Measurements from ENCODE around the gene HMHB1. TPM values are rescaled to one million over a fixed set of nuclear protein-coding genes. Genes with fewer than 3 reads are reported as not detected.
A peak's percentile ranks its signal among the peaks of the same experiment; 100 is the strongest.

HMHB1 gene
- total RNA-seq (2014; rRNA removed; shearing (Covaris generic)): not detected in 2 replicates

GRCh38 chr5:143812085-143812705 lies at the start of gene HMHB1:
TSS of gene HMHB1 (plus strand) at chr5:143812161.
- DNase-seq: peak; percentile 34 to 65
- no peaks in the 10 kb centered on the region for H3K27me3 ChIP-seq
- no peaks in the 10 kb centered on the region for H3K36me3 ChIP-seq
- H3K4me3 ChIP-seq: no peak within 1 kb of the TSS; the same call in 1 of the 2 replicates
- no peak within 1 kb of the TSS for H3K27ac ChIP-seq
- H3K4me1 ChIP-seq: peaks cover 7% of the 10 kb centered on the region; the same call in 1 of the 2 replicates
- no peaks in the 10 kb centered on the region; the same call in 1 of the 2 replicates for H3K9me3 ChIP-seq (replicated peaks)

GRCh38 chr5:143762636-143763220 lies 49.2 kb upstream of the HMHB1 start:
- no peaks in the 10 kb centered on the region for H3K36me3 ChIP-seq
- no peaks in the 10 kb centered on the region for H3K9me3 ChIP-seq (replicated peaks)
- DNase-seq: no peak
- H3K4me1 ChIP-seq: no peaks in the 10 kb centered on the region
- H3K27ac ChIP-seq: no peak overlapping the region
- no peaks in the 10 kb centered on the region for H3K27me3 ChIP-seq
- H3K4me3 ChIP-seq: no peak overlapping the region

GRCh38 chr5:143767162-143767561 lies 44.8 kb upstream of the HMHB1 start:
- H3K36me3 ChIP-seq: no peaks in the 10 kb centered on the region
- H3K4me1 ChIP-seq: no peaks in the 10 kb centered on the region
- no peak overlapping the region for H3K4me3 ChIP-seq
- no peak overlapping the region for H3K27ac ChIP-seq
- no peaks in the 10 kb centered on the region for H3K9me3 ChIP-seq (replicated peaks)
- no peak for DNase-seq
- no peaks in the 10 kb centered on the region for H3K27me3 ChIP-seq

DNA sequence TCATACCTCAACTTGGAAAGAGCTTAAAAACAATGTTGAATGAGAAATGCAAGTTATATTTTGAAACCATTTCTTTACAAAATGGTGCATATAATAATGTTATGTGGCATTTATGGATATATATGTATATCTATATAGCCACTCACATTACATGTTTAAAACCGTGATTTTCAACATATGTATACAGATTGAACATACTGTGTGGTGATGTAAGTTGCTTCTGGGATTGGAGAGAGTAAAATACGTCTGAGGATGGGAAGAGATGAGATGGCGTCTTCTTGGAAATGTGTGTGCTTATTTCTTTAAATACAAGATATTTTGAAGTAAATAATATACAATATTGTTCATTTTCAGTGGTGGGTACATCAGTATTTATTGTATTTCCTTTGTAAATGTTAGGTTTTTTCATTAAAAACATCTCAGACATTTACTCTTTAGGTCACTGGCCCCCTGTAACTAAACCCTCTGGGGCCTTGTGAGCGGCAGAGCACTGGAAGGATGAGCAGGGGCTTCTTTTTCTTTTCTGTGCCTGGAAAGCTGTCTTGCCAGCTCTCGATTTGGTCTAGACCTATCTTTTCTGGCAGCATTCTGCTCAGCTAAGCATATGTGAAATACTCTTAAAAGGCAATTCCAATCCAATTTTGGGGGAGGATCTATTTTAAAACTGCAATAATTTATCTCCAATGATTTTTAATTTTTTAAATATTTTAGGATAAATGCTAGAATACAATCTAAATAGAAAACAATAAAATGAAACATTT lies 42.8 kb upstream of the HMHB1 start:
- H3K36me3 ChIP-seq: no peaks in the 10 kb centered on the region
- H3K4me3 ChIP-seq: no peak overlapping the region
- H3K4me1 ChIP-seq: no peaks in the 10 kb centered on the region
- no peaks in the 10 kb centered on the region for H3K27me3 ChIP-seq
- no peak for DNase-seq
- H3K27ac ChIP-seq: no peak overlapping the region
- no peaks in the 10 kb centered on the region for H3K9me3 ChIP-seq (replicated peaks)

- H3K27ac ChIP-seq: no peak overlapping the region
- no peaks in the 10 kb centered on the region for H3K9me3 ChIP-seq (replicated peaks)
- no peaks in the 10 kb centered on the region for H3K36me3 ChIP-seq
- H3K4me3 ChIP-seq: no peak overlapping the region
- H3K4me1 ChIP-seq: no peaks in the 10 kb centered on the region
- DNase-seq: no peak
- no peaks in the 10 kb centered on the region for H3K27me3 ChIP-seq
These were observed 41.5 kb upstream of the HMHB1 start for GRCh38 chr5:143770450-143770849.

DNA sequence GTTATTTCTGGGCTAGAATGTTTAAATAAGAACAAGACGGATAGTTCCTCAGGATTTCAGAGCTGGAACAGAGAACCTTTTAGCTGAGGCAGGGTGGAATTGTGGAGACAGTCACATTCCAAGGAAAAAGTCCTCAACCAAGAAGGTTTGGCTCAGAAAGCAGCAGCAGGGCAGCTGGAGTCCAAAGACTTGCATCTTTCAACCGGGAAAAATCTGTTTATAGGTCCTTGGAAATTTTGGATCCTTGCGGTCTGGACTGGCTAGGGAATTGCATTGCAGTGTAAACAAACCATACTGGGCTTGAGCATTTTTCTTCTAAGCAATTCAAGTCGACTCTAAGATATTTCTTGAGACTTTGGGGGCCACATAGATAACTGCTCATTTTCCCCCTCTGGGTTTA lies 40.8 kb upstream of the HMHB1 start:
- Histone ChIP-seq H3K27ac (no peak overlapping the region), H3K4me1 (no peaks in the 10 kb centered on the region), H3K9me3 (replicated peaks) (no peaks in the 10 kb centered on the region), H3K4me3 (no peak overlapping the region), H3K27me3 (no peaks in the 10 kb centered on the region), H3K36me3 (no peaks in the 10 kb centered on the region)
- no peak for DNase-seq

- Histone ChIP-seq H3K4me1 (no peaks in the 10 kb centered on the region), H3K9me3 (replicated peaks) (no peaks in the 10 kb centered on the region), H3K27ac (no peak overlapping the region), H3K27me3 (no peaks in the 10 kb centered on the region), H3K4me3 (no peak overlapping the region), H3K36me3 (no peaks in the 10 kb centered on the region)
- no peak for DNase-seq
These were observed 40.4 kb upstream of the HMHB1 start for GRCh38 chr5:143771602-143772001.

- Histone ChIP-seq H3K4me1 (no peaks in the 10 kb centered on the region), H3K36me3 (no peaks in the 10 kb centered on the region), H3K4me3 (no peak overlapping the region), H3K27me3 (no peaks in the 10 kb centered on the region), H3K9me3 (replicated peaks) (no peaks in the 10 kb centered on the region), H3K27ac (no peak overlapping the region)
- DNase-seq: no peak
These were observed 39.3 kb upstream of the HMHB1 start for GRCh38 chr5:143772621-143773020.

DNA sequence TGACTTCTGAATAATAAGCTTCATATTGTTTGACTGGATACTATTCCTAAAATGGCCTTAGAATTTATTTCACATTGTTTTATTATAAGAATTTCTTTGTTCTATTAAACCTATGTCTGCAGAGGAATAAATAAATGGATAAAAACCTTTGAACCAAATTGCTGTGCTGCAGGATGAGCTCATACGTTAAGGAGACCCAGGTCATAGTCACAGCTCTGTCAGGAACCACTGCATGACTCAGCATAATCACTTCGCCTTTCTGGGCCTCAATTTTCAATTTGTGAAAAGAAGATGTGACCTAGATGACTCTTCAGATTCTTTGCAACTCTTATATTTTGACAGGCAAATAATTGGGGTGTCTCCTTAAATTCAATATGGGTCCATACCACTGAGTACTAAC lies 36.7 kb upstream of the HMHB1 start:
- H3K4me1 ChIP-seq: no peaks in the 10 kb centered on the region
- no peaks in the 10 kb centered on the region for H3K27me3 ChIP-seq
- H3K36me3 ChIP-seq: no peaks in the 10 kb centered on the region
- no peak for DNase-seq
- H3K9me3 ChIP-seq (replicated peaks): no peaks in the 10 kb centered on the region
- H3K4me3 ChIP-seq: no peak overlapping the region
- H3K27ac ChIP-seq: no peak overlapping the region

- no peak overlapping the region for H3K4me3 ChIP-seq
- no peaks in the 10 kb centered on the region for H3K36me3 ChIP-seq
- no peaks in the 10 kb centered on the region for H3K27me3 ChIP-seq
- DNase-seq: no peak
- no peaks in the 10 kb centered on the region for H3K9me3 ChIP-seq (replicated peaks)
- H3K27ac ChIP-seq: no peak overlapping the region
- no peaks in the 10 kb centered on the region for H3K4me1 ChIP-seq
These were observed 35.0 kb upstream of the HMHB1 start for GRCh38 chr5:143776951-143777350.

DNA sequence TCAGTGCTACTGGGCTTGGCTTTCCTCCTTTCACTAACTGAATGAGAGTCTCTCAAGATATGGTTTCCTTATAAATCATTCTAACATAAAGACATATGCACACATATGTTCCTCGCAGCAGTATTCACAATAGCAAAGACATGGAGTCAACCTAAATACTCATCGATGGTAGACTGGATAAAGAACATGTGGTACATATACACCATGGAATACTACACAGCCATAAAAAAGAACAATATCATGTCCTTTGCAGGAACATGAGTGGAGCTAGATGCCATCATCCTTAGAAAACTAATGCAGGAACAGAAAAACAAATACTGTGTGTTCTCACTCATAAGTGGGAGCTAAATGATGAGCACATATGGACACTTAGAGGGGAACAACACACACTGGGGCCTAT lies 32.5 kb upstream of the HMHB1 start:
- H3K4me1 ChIP-seq: no peaks in the 10 kb centered on the region
- no peaks in the 10 kb centered on the region for H3K36me3 ChIP-seq
- H3K27ac ChIP-seq: no peak overlapping the region
- H3K9me3 ChIP-seq (replicated peaks): no peaks in the 10 kb centered on the region
- no peak for DNase-seq
- no peak overlapping the region for H3K4me3 ChIP-seq
- no peaks in the 10 kb centered on the region for H3K27me3 ChIP-seq

- Histone ChIP-seq H3K4me1 (no peaks in the 10 kb centered on the region), H3K9me3 (replicated peaks) (no peaks in the 10 kb centered on the region), H3K4me3 (no peak overlapping the region), H3K36me3 (no peaks in the 10 kb centered on the region), H3K27ac (no peak overlapping the region), H3K27me3 (no peaks in the 10 kb centered on the region)
- no peak for DNase-seq
These were observed 29.9 kb upstream of the HMHB1 start for GRCh38 chr5:143781993-143782520.

DNA sequence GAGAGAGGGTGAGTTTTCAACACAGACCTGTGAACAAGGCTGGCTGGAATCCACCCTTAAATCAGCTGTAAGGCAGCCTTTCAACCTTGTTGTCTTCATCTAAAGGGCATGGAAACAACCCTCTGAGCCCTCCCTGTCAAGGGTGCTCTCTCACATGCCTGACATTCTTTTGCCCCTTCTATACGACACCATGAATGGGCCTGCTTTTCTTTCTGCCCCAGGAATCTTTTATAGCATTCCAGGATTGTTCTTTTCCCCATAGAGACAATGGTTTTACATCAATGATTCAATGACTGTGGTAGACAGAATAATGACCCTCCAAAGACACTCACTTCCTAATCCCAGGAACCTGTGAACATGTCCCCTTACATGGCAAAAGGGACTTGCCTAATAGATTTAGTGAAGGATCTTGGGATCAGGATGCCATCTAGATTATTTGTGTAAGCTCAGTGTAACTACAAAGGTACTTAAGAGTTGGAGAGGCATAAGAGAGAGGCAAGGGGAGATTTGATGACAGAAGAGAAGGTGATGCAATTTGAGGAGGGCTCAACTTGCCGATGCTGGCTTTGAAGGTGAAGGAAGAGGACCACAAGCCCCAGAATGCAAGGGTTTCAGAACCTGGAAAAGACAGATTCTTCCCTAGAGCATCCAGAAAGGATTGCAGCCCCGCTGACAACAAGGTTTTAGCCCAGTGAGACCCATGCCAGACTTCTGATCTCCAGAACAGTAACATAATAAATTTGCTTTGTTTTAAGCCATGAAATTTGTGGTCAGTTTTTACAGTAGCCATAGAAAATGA lies 29.2 kb upstream of the HMHB1 start:
- Histone ChIP-seq H3K27me3 (no peaks in the 10 kb centered on the region), H3K4me3 (no peak overlapping the region), H3K27ac (no peak overlapping the region), H3K4me1 (no peaks in the 10 kb centered on the region), H3K36me3 (no peaks in the 10 kb centered on the region), H3K9me3 (replicated peaks) (no peaks in the 10 kb centered on the region)
- no peak for DNase-seq

DNA sequence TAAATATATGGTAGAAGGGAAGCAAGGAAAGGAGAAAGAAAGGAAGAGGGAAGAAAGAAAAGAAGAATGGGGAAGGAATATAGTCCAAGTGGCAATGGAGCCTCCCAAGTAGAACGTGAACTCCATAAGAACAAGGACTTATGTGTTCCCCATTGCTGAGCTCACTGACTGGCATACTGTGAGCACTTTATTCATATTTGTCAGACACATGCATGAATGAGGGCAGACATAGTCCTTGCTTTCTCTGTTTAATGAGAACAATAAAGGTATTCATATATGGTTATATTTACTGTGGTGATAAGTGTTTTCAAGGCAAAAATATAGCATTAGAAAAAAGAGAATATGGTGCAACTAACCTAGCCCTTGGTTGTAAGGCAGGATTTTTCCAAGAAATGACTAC lies 23.6 kb upstream of the HMHB1 start:
- no peaks in the 10 kb centered on the region for H3K27me3 ChIP-seq
- no peak overlapping the region for H3K27ac ChIP-seq
- DNase-seq: no peak
- no peaks in the 10 kb centered on the region for H3K9me3 ChIP-seq (replicated peaks)
- H3K4me3 ChIP-seq: no peak overlapping the region
- H3K36me3 ChIP-seq: no peaks in the 10 kb centered on the region
- H3K4me1 ChIP-seq: no peaks in the 10 kb centered on the region

All from SJCRH30 (cell line).